ENCODE results near the gene FBXW11. TPM values are rescaled to one million over a fixed set of nuclear protein-coding genes. Genes with fewer than 3 reads are reported as not detected.

FBXW11 gene
- total and polyA plus RNA-seq, 3 donors from 2014 or later = 46.3 to 61.8 (median 60.6) TPM

Other genes with a start within 250 kb of the FBXW11 start
- 1 to 10 TPM; 1.4 to 3.4 TPM for gene SMIM23, start 220.8 kb downstream of the FBXW11 start, total RNA-seq
- gene SMIM23, start 220.8 kb downstream of the FBXW11 start, polyA plus RNA-seq (ENCODE audit: insufficient read depth, low read depth, low replicate concordance) = 24.4 TPM
- gene STK10, start 181.6 kb upstream of the FBXW11 start, total RNA-seq = 100 to 1,000 TPM; 142 to 148 TPM
- 48.8 TPM for gene STK10, start 181.6 kb upstream of the FBXW11 start, polyA plus RNA-seq (ENCODE audit: insufficient read depth, low read depth, low replicate concordance)
- 1 to 10 TPM; 5.5 to 5.7 TPM for gene EFCAB9, start 187.5 kb upstream of the FBXW11 start, total RNA-seq
- 11.7 TPM for gene EFCAB9, start 187.5 kb upstream of the FBXW11 start, polyA plus RNA-seq (ENCODE audit: insufficient read depth, low read depth, low replicate concordance)